Stimulated activated memory B cell treated with anti-CD40 and anti-IgM and Interleukin-4, amounts not matched to agents 10 μg/mL and 1 μg/mL and 100 μg/mL, for 72 hours (primary cell): ENCODE results near the gene PLEKHJ1.
"Not testable (repeated sequence)": the region's sequence is repeated elsewhere in the genome, so short reads cannot be mapped to it uniquely, and the experiment has no call there.

ENCODE experiments used
- ATAC-seq: fragments of 150-1000 bp; cut with Tn5 transposase; 2 replicates; pipeline ENCODE4 v1.10.0; 2021
- H3K27ac Mint-ChIP-seq: one replicate; pipeline ENCODE4 v1.8.0; 2022; ENCODE audit warnings: mild to moderate bottlenecking, mixed read lengths
- H3K27me3 Mint-ChIP-seq: one replicate; pipeline ENCODE4 v1.8.0; 2022; ENCODE audit warnings: mixed read lengths
- H3K36me3 Mint-ChIP-seq: one replicate; pipeline ENCODE4 v1.8.0; 2022; ENCODE audit warnings: mixed read lengths
- H3K4me1 Mint-ChIP-seq: one replicate; pipeline ENCODE4 v1.8.0; 2022; ENCODE audit warnings: mixed read lengths
- H3K4me3 Mint-ChIP-seq: one replicate; pipeline ENCODE4 v1.8.0; 2022; ENCODE audit warnings: mild to moderate bottlenecking, moderate library complexity, mixed read lengths
- H3K9me3 Mint-ChIP-seq: one replicate; pipeline ENCODE4 v1.8.0; 2022; ENCODE audit warnings: mixed read lengths

Gene PLEKHJ1, protein sequence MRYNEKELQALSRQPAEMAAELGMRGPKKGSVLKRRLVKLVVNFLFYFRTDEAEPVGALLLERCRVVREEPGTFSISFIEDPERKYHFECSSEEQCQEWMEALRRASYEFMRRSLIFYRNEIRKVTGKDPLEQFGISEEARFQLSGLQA

DNA sequence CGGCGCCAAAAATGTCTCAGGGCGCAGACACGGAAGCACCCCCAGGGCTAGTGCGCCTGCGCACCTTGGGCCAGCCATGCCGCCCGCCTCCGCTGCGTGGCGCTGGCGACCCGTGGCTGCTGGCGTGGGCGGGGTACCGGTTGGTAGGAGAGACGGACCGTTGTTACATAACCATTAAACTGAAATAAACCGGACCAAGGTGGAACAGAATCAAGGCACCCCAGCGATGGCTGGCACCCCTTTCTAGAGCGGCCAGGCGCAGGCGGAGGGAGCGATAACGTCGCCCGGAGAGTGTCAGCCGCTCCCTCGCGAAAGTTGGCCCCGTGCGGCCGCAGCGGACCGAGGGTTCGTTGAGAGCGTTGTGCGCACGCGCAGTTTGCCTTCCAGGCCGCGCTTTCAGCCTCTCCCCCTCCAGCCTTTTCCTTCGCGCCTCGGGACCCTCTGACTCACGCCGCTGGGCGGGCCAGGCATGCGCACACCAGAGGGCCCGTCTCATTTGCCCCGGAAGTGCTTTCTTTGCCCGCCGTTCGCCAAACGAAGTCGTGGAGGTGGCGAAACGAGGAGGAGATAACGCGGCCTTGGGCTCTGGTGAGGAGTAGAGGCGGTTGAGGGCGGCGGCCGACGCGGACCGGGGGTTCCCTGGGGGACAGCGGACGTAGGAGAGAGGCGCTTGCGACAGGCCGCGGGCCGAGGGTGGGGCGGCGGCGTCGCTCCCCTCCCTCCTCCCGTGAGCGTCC lies at the start of gene PLEKHJ1, which contains the start of gene SF3A2:
TSS of gene PLEKHJ1 (minus strand) at position 16 of the 737 bp plus-strand sequence. CDS start 81 bp downstream, outside the sequence.
TSS of gene SF3A2 (plus strand) at position 511 of the 737 bp plus-strand sequence. CDS start 6,595 bp downstream, outside the sequence.
- peak; percentile 91 for ATAC-seq
- Mint-ChIP-seq H3K36me3 (peaks cover 46% of the 10 kb centered on the region), H3K27ac (peak within 1 kb of the TSS; percentile 91), H3K27me3 (no peaks in the 10 kb centered on the region), H3K9me3 (no peaks in the 10 kb centered on the region), H3K4me3 (peak within 1 kb of the TSS; percentile 86), H3K4me1 (peaks cover 78% of the 10 kb centered on the region)

DNA sequence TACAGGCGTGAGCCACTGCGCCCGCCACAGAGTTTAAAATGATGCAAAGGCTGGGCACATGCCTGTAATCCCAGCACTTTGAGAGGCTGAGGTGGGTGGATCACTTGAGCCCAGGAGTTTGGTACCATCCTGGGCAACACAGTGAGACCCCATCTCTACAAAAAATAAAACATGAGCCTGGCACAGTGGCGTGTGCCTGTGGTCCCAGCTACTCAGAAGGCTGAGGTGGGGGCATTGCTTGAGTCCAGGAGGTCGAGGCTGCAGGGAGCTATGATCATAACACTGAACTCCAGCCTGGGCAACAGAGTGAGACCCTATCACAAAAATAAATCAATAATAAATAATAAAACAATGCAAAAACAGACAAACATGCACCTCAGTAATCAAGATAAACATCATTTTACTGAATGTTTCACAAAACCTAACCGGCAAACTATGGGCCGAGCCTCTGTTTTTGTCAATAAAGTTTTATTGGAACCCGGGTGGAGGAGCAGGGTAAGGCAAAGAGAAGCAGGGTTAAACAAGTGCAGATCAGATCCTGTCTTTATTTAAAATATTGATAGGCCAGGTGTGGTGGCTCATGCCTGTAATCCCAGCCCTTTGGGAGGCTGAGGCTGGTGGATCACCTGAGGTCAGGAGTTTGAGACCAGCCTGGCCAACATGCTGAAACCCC lies 47.8 kb upstream of the PLEKHJ1 start:
- no peak overlapping the region for H3K4me3 Mint-ChIP-seq
- H3K36me3 Mint-ChIP-seq: no peaks in the 10 kb centered on the region
- H3K9me3 Mint-ChIP-seq: no peaks in the 10 kb centered on the region
- no peak for ATAC-seq
- H3K27ac Mint-ChIP-seq: no peak overlapping the region
- peaks cover 48% of the 10 kb centered on the region for H3K4me1 Mint-ChIP-seq
- no peaks in the 10 kb centered on the region for H3K27me3 Mint-ChIP-seq

DNA sequence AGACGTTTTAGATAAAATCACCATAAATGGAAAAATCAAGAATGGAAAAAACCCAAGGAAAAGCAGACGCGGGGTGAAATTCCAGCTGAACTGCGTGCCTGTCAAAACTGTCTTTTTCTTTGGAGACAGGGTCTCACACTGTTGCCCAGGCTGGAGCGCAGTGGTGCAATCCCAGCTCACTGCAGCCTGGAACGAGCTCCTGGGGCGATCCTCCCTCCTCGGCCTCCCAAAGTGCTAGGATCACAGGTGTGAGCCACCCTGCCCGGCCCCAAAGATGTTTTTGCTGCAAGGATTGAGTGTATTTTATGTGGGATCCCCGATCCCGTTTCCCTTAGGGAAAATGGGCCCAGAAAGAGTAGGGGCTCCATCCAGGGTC lies 46.7 kb upstream of the PLEKHJ1 start:
- H3K27me3 Mint-ChIP-seq: no peaks in the 10 kb centered on the region
- H3K4me1 Mint-ChIP-seq: peaks cover 43% of the 10 kb centered on the region
- peak overlapping the region; percentile 86 for H3K27ac Mint-ChIP-seq
- H3K36me3 Mint-ChIP-seq: no peaks in the 10 kb centered on the region
- peak overlapping the region; percentile 82 for H3K4me3 Mint-ChIP-seq
- H3K9me3 Mint-ChIP-seq: no peaks in the 10 kb centered on the region
- ATAC-seq: no peak

DNA sequence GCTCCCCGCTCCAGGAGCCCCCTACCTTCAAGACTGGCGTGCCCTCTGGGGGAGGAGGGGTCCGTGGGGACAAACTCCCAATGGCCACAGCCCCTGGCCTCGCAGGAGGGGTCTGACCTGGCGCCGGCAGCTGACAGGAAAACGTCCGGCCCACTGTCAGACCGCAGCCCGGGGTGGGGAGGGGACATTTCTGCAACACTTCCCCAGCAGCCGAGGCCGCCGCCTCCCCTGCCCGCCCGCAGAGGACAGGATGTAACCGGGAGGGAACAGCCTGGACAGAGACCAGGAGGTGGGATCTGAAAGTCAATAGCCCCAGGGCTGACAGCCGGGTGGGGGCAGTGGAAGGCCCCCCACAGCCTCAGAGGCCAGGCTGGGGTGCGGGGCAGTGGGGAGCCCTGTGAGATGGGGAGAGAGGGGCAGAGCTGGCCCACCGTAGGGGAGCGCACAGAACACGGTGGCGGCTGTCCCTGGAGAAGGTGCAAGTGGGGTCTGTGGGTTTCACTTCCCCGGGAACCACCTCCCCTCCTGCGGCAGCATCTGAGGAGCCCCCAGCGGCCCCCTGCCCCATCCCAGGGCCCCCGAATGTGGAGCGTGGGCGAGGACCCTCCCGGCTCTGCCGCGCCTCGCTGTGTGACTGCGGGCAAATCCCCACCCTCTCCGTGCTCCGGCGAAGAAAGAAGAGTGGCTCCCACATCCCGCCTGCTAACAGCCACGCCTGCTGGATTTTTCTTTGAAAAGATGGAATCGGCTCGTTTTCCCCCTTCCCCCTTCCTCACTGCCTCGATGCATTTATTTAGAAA lies 46.1 kb upstream of the PLEKHJ1 start, which contains the start of gene PEAK3:
TSS of gene PEAK3 (minus strand) at position 114 of the 800 bp plus-strand sequence. CDS start 1,244 bp downstream, outside the sequence.
- peaks cover 39% of the 10 kb centered on the region for H3K4me1 Mint-ChIP-seq
- H3K4me3 Mint-ChIP-seq: peak within 1 kb of the TSS; percentile 82
- peaks cover 4% of the 10 kb centered on the region for H3K36me3 Mint-ChIP-seq
- H3K27me3 Mint-ChIP-seq: no peaks in the 10 kb centered on the region
- H3K27ac Mint-ChIP-seq: peak within 1 kb of the TSS; percentile 86
- ATAC-seq: peak; percentile 81
- no peaks in the 10 kb centered on the region for H3K9me3 Mint-ChIP-seq

DNA sequence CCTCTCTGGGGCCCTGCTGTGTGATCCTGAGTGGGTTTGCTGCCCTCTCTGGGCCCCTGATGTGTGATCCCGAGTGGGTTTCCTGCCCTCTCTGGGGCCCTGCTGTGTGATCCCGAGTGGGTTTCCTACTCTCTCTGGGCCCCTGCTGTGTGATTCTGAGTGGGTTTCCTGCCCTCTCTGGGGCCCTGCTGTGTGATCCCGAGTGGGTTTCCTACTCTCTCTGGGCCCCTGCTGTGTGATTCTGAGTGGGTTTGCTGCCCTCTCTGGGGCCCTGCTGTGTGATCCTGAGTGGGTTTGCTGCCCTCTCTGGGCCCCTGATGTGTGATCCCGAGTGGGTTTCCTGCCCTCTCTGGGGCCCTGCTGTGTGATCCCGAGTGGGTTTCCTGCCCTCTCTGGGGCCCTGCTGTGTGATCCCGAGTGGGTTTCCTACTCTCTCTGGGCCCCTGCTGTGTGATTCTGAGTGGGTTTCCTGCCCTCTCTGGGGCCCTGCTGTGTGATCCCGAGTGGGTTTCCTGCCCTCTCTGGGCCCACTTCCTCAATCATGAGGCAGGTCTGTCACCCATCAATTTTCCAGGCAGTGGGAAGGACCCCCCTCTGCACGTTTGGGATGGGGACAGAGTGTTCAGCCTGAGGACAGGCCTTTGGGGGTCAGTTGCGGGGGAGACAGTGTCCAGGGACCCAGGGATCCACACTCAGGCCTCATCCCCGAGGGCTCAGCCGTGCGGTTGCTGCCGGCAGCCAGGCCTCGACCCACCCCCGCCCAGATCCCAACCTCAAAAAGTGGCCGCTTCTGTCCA lies 45.3 kb upstream of the PLEKHJ1 start:
- Mint-ChIP-seq H3K27ac (peak overlapping the region; percentile 86), H3K4me1 (peaks cover 37% of the 10 kb centered on the region), H3K4me3 (peak overlapping the region; percentile 82)
- not testable (repeated sequence) for H3K36me3 Mint-ChIP-seq, H3K27me3 Mint-ChIP-seq, H3K9me3 Mint-ChIP-seq
- peak; percentile 18 for ATAC-seq

DNA sequence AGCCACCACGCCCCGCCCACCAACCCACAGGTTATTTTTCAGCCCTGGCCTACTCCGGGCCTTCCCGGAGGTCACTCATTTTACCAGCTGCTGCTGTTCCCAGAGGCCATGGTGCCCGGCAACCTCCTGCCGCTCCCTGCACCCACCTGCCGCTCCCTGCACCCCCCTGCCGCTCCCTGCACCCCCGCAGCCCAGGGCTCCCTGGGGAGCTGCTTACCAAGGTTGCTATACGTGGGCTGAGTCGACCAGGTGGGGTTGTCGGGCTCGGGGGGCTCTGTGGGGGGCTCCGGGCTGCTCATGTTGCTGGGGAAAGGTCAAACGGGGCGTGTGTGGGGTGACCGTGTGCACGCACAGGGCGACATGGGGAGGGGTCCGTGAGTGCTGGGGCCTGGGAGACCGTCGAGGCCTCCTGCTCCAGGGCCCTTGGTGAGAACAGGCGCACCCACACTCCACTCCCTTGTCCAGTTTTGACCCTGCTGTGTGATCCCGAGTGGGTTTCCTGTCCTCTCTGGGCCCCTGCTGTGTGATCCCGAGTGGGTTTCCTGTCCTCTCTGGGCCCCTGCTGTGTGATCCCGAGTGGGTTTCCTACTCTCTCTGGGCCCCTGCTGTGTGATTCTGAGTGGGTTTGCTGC lies 44.6 kb upstream of the PLEKHJ1 start:
- Mint-ChIP-seq H3K4me3 (no peak overlapping the region), H3K9me3 (no peaks in the 10 kb centered on the region), H3K36me3 (peaks cover 6% of the 10 kb centered on the region), H3K4me1 (peaks cover 33% of the 10 kb centered on the region), H3K27me3 (no peaks in the 10 kb centered on the region), H3K27ac (no peak overlapping the region)
- ATAC-seq: no peak

DNA sequence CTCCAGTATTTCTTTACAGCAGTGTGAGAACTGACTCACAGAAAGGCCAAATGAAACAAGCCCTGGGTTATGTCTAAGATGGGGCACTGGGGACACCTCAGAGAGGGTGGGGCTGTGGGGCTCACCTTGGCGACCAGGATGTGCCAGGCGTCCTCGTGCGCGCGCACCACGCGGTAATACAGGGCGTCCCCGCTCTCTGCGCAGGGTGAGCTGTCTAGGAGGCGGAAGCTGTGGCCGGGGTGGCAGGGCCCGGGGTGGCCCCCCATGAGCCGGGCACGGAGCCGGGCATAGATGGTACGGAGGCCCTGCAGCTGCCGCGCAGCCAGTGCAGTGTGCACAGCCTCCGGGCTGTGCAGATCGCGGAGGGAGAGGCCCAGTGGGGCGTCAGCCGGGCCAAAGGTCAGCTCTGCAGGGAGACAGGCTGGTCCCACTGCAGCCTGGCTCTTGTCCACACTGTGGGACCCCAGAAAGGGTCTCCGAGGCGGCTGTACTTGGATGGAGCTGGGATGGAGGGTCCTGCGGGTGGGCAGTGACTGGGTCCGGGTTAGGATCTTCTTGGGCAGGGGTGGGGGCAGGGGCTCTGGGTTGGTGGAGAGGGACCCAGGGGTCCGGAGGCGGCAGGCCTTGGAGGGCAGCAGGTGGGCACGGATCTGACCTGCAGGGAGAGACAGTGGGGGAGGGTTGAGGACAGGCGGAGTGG lies 42.5 kb upstream of the PLEKHJ1 start:
- Mint-ChIP-seq H3K27ac (no peak overlapping the region), H3K4me3 (no peak overlapping the region), H3K27me3 (no peaks in the 10 kb centered on the region), H3K9me3 (no peaks in the 10 kb centered on the region), H3K36me3 (peaks cover 22% of the 10 kb centered on the region), H3K4me1 (peaks cover 51% of the 10 kb centered on the region)
- ATAC-seq: no peak

DNA sequence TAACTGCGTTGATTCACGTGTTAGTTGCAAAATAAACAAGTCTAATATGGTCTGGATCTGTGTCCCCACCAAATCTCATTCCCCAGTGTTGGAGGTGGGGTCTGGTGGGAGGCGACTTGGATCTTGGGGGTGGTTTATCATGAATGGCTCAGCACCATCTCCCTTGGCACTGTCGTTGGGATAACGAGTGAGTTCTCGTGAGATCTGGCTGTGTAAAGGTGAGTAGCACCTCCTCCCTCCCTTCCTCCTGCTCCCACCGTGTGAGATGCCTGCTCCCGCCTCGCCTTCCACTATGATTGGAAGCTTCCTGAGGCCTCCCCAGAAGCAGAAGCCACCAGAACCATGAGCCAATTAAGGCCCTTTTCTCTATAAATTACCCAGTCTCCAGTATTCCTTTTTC lies 41.0 kb upstream of the PLEKHJ1 start:
- Mint-ChIP-seq H3K27ac (no peak overlapping the region), H3K4me3 (no peak overlapping the region), H3K27me3 (no peaks in the 10 kb centered on the region), H3K9me3 (no peaks in the 10 kb centered on the region), H3K4me1 (peaks cover 56% of the 10 kb centered on the region), H3K36me3 (peaks cover 32% of the 10 kb centered on the region)
- ATAC-seq: no peak

DNA sequence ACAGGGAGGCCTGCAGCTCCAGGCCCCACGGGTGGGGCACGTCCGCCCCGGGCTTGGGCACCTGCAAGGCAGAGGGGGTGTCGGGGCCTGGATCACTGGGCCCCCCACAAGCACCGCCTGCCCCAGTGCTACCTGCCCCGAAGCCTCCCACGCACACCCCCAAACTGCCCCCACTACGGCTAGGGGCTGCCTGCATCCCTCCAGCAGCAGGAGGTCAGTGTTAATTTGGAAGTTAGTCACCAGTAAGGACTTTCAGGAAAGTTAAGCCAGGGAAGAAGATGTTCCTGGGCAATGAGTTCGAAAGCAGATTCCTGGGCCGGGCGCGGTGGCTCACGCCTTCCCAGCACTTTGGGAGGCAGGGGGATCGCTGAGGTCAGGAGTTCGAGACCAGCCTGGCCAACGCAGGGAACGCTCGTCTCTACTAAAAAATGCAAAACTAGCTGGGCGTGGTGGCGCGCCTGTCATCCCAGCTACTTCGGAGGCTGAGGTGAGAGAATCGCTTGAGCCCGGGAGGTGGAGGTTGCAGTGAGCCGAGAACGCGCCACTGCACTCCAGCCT lies 40.4 kb upstream of the PLEKHJ1 start:
- Mint-ChIP-seq H3K4me1 (peaks cover 56% of the 10 kb centered on the region), H3K4me3 (no peak overlapping the region), H3K36me3 (peaks cover 39% of the 10 kb centered on the region), H3K27me3 (no peaks in the 10 kb centered on the region), H3K9me3 (no peaks in the 10 kb centered on the region), H3K27ac (no peak overlapping the region)
- no peak for ATAC-seq

DNA sequence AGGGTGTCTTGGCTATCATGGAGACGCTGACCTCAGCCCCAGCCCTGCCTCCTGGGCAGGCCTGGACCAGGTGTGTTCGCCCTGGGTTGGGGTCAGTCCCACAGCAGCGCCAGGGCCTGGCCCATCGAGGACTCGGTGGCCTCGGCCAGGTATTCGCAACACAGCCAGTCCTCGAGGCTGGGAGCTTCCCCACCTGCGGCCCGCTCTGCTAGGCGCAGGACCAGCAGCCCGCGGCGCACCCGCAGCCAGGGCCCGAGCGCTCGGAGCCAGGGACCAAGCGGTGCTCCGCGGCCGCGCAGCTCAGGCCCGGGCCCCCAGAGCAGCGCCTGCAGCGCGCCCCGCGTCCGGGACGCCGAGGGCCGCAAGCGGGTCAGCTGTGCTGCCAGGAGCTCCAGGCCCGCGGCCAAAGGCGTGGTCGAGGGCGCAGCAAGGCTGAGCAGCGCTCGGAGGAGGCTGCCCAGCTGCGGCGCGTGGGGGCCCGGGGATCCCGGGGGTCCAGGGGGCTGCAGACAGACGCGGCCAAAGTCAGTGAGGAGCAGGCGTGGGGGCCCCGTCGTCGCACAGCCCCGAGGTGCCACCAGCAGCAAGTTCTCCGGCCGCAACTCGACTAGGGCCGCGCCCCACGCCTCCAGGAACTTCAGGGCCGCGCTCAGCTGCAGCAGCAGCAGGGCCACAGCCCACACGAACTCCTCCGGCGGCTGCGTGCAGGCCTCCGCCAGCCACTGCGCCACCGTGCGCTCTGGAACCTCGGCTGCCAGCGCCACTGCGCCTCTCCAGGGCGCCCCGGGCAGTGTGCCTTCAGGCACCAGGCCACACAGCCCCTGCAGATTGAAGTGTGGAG lies 39.7 kb upstream of the PLEKHJ1 start:
- H3K36me3 Mint-ChIP-seq: peaks cover 46% of the 10 kb centered on the region
- peaks cover 60% of the 10 kb centered on the region for H3K4me1 Mint-ChIP-seq
- peak overlapping the region; percentile 65 for H3K27ac Mint-ChIP-seq
- no peak for ATAC-seq
- H3K9me3 Mint-ChIP-seq: no peaks in the 10 kb centered on the region
- no peaks in the 10 kb centered on the region for H3K27me3 Mint-ChIP-seq
- H3K4me3 Mint-ChIP-seq: no peak overlapping the region

DNA sequence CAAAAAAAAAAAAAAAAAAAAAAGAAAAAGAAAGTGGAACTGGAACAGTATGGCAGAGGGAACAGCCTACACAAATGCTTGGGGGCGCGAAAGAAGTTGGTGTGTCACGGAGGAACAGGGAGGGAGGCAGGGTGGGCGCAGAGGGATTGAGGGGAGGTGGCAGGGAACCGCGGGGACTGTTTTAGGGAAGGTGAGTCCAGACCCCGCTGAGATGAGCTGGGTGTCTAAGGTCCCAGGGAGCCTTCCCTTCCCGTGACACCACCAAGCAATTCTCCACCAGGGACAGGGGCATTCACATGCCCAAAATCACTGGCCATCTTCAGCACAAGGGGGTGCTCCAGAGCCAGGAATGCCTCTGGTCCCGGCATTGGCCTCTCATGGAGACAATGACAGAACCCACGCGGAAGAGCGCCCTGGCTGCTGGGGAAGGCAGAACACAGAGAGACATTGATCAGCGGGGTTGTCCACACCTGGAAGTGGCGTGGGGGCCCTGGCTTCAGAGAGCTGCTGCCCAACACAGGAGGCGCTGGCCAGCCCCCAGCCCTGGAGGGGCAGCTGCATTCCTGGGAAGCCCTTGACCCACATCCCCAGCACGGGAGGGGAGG lies 38.9 kb upstream of the PLEKHJ1 start:
- Mint-ChIP-seq H3K27ac (peak overlapping the region; percentile 65), H3K36me3 (peaks cover 52% of the 10 kb centered on the region), H3K4me1 (peaks cover 52% of the 10 kb centered on the region), H3K27me3 (no peaks in the 10 kb centered on the region), H3K9me3 (no peaks in the 10 kb centered on the region), H3K4me3 (peak overlapping the region; percentile 22)
- ATAC-seq: no peak

DNA sequence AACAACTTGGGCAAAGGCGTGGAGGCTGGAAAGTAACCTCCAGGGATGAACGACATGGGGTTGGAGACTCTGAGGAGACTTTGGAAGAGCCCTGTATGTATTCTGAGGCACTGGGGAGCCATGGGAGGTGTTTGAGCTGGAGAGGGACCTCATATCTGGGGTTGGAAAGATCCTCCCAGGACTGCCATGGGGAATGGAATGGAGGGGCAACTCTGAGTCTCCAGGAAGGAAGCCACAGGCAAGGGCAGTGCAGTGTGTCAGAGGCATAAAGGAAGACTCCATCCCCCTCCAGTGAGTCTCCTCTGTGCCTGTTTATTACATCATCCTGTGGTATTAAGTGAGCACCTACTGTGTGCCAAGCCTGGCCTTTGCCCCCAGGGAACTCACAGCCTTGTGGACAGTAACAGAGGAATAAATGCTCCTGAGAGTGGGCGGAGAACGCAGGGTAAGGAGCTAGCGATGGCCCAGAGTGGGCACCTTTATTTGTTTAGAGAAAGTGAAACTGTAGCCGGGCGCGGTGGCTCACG lies 38.1 kb upstream of the PLEKHJ1 start:
- Mint-ChIP-seq H3K27ac (peak overlapping the region; percentile 97), H3K4me3 (peak overlapping the region; percentile 94), H3K4me1 (peaks cover 52% of the 10 kb centered on the region), H3K27me3 (no peaks in the 10 kb centered on the region), H3K9me3 (no peaks in the 10 kb centered on the region), H3K36me3 (peaks cover 60% of the 10 kb centered on the region)
- no peak for ATAC-seq
